ENCODE results near the gene RET. TPM values are rescaled to one million over a fixed set of nuclear protein-coding genes. Genes with fewer than 3 reads are reported as not detected.
A peak's percentile ranks its signal among the peaks of the same experiment; 100 is the strongest.

Gene RET
- polyA plus RNA-seq, 3 donors = 0.08 to 0.39 (median 0.14) TPM

- Mint-ChIP-seq H3K9me3 (no peaks in the 10 kb centered on the region), H3K4me3 (no peak overlapping the region), H3K27ac (peak overlapping the region in 4 of 7 donors; percentile 58 to 74 (median 68)), H3K4me1 (peaks cover 10% of the 10 kb centered on the region), H3K27me3 (ENCODE audit: low read depth in 3 of 3) (no peaks in the 10 kb centered on the region), H3K36me3 (peaks cover 81 to 90% of the 10 kb centered on the region in 2 donors)
- intact Hi-C loops (cut with micrococcal nuclease) = no loop called here
- Histone ChIP-seq H3K4me3 (replicated peaks in 1 of 3; ENCODE audit: low read depth in 2 of 3, low read length in 3 of 3) (no peak overlapping the region), H3K36me3 (replicated peaks in 1 of 2; ENCODE audit: control insufficient read depth in 1 of 2, insufficient read depth in 2 of 2, low read length in 2 of 2) (peaks cover 78 to 99% of the 10 kb centered on the region in 2 donors), H3K9me3 (replicated peaks in 1 of 2; ENCODE audit: control insufficient read depth in 1 of 2, insufficient read depth in 1 of 2, low read length in 2 of 2) (no peaks in the 10 kb centered on the region), H3K4me2 (replicated peaks; ENCODE audit: extremely low read depth, low read length, poor library complexity, severe bottlenecking) (no peak overlapping the region), H3K27me3 (ENCODE audit: control insufficient read depth in 2 of 2, insufficient read depth in 2 of 2, low read length in 2 of 2) (no peaks in the 10 kb centered on the region), H3K4me1 (ENCODE audit: control insufficient read depth in 1 of 2, insufficient read depth in 2 of 2, low read length in 2 of 2) (peaks cover 7 to 11% of the 10 kb centered on the region in 2 donors), H3K27ac (ENCODE audit: low read depth in 1 of 2, low read length in 2 of 2) (no peak overlapping the region), H3K79me2 (ENCODE audit: insufficient read depth, low read length) (peaks cover 79% of the 10 kb centered on the region), H3K9ac (ENCODE audit: insufficient read depth, low read length, poor library complexity, severe bottlenecking) (no peak overlapping the region), H4K20me1 (ENCODE audit: insufficient read depth, low read length) (peaks cover 99% of the 10 kb centered on the region), H2AFZ (ENCODE audit: insufficient read depth, low read depth, low read length, poor library complexity, severe bottlenecking) (no peak overlapping the region)
- no peak for DNase-seq
- 100% methylated on average over 2 of the region's 3 CpGs for WGBS (ENCODE audit: insufficient coverage)
- TF ChIP-seq CTCF (IDR thresholded peaks at IDR 0.05) = no peak
Observed at GRCh38 chr10:43176271-43176670, 99.4 kb downstream of the RET start.

DNA sequence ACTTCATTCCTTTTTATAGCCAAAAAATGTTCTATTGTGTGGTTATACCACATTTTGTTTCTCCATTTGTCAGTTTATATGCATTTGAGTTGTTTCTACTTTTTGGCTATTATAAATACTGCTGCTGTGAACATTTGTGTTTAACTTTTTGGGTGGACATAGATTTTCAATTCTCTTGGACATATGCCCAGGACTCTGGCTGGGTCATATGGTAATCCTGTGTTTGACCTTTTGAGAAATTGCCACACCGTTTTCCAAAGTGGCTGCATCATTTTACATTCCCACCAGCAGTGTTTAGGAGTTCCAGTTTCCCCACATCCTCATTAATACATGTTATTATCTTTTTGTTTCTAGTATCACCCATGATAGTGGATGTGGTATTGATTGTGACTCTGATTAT, 100.7 kb downstream of the RET start:
- H4K20me1 ChIP-seq (ENCODE audit: insufficient read depth, low read length) = peaks cover 99% of the 10 kb centered on the region
- H3K4me3 Mint-ChIP-seq = no peak overlapping the region
- intact Hi-C loops (cut with micrococcal nuclease) = no loop called here
- no peak overlapping the region for H3K4me3 ChIP-seq (replicated peaks in 1 of 3; ENCODE audit: low read depth in 2 of 3, low read length in 3 of 3)
- no peaks in the 10 kb centered on the region for H3K4me1 ChIP-seq (ENCODE audit: control insufficient read depth in 1 of 2, insufficient read depth in 2 of 2, low read length in 2 of 2)
- WGBS (ENCODE audit: insufficient coverage) = no CpG with 5 or more reads among the region's 1 CpG
- H3K4me2 ChIP-seq (replicated peaks; ENCODE audit: extremely low read depth, low read length, poor library complexity, severe bottlenecking) = no peak overlapping the region
- TF ChIP-seq CTCF (IDR thresholded peaks at IDR 0.05) = no peak
- H3K36me3 ChIP-seq (replicated peaks in 1 of 2; ENCODE audit: control insufficient read depth in 1 of 2, insufficient read depth in 2 of 2, low read length in 2 of 2) = peaks cover 79 to 99% of the 10 kb centered on the region in 2 donors
- no peaks in the 10 kb centered on the region for H3K9me3 Mint-ChIP-seq
- no peak overlapping the region for H3K9ac ChIP-seq (ENCODE audit: insufficient read depth, low read length, poor library complexity, severe bottlenecking)
- H3K27ac ChIP-seq (ENCODE audit: low read depth in 1 of 2, low read length in 2 of 2) = peak overlapping the region in 1 of 2 donors; percentile 23
- no peaks in the 10 kb centered on the region for H3K4me1 Mint-ChIP-seq
- H3K27me3 ChIP-seq (ENCODE audit: control insufficient read depth in 2 of 2, insufficient read depth in 2 of 2, low read length in 2 of 2) = no peaks in the 10 kb centered on the region
- no peak overlapping the region for H2AFZ ChIP-seq (ENCODE audit: insufficient read depth, low read depth, low read length, poor library complexity, severe bottlenecking)
- H3K36me3 Mint-ChIP-seq = peaks cover 82 to 94% of the 10 kb centered on the region in 2 donors
- no peak for DNase-seq
- peaks cover 73% of the 10 kb centered on the region for H3K79me2 ChIP-seq (ENCODE audit: insufficient read depth, low read length)
- no peaks in the 10 kb centered on the region for H3K27me3 Mint-ChIP-seq (ENCODE audit: low read depth in 3 of 3)
- H3K9me3 ChIP-seq (replicated peaks in 1 of 2; ENCODE audit: control insufficient read depth in 1 of 2, insufficient read depth in 1 of 2, low read length in 2 of 2) = no peaks in the 10 kb centered on the region
- peak overlapping the region in 2 of 7 donors; percentile 6 to 28 for H3K27ac Mint-ChIP-seq

Other genes starting within 250 kb of the RET start
- 10 to 100 TPM; 43.7 to 80.1 (median 48.2) TPM for gene CSGALNACT2, start 61.4 kb downstream of the RET start, polyA plus RNA-seq
- 1 to 10 TPM in 2 of 3 donors, under 1 TPM in 1; 0.68 to 3.3 (median 1.8) TPM for gene RASGEF1A, start 190.0 kb downstream of the RET start, polyA plus RNA-seq

Data from CD14-positive monocyte (primary cell).